Measurements from ENCODE around the gene HERC4. TPM values are rescaled to one million over a fixed set of nuclear protein-coding genes. Genes with fewer than 3 reads are reported as not detected.

The HERC4 gene
- total RNA-seq, 2 experiments from 2014 or later = 71.5 to 76.5 TPM

GRCh38 chr10:68106656-68107055 is 31.6 kb upstream of the HERC4 start:
- Mint-ChIP-seq H3K4me1 (no peaks in the 10 kb centered on the region), H3K4me3 (no peak overlapping the region), H3K27ac (no peak overlapping the region), H3K36me3 (no peaks in the 10 kb centered on the region), H3K27me3 (peaks cover 24% of the 10 kb centered on the region), H3K9me3 (no peaks in the 10 kb centered on the region)
- POLR2A ChIA-PET = interaction anchor here (0.6 kb wide), 1 partner anchor 54 kb away, joined by 3 read pairs; no protein-coding TSS in a partner anchor
- DNase-seq (no peak), ATAC-seq (ENCODE audit: low read depth) (no peak)

DNA sequence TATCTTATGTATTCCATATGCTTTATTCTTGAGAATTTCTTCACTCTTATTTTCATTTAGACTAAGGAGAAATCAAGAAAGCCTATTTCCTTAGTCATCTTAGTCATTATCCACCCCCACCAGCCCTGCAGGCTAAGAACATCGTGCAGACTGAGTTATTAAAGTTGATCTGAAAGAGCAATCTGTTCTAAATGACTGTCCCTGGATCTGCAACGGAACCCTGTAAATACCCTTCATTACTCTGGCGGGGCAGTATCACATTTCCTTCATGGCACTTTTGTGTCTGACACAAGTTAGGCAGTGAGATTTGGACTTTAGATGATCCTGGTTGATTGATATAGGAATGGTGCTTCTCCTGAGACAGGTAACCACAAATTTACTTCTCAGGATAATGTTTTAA is 30.7 kb upstream of the HERC4 start:
- H3K27ac Mint-ChIP-seq = no peak overlapping the region
- POLR2A ChIA-PET = no interaction called here
- DNase-seq (no peak), ATAC-seq (ENCODE audit: low read depth) (no peak)
- no peaks in the 10 kb centered on the region for H3K36me3 Mint-ChIP-seq
- no peaks in the 10 kb centered on the region for H3K9me3 Mint-ChIP-seq
- no peaks in the 10 kb centered on the region for H3K4me1 Mint-ChIP-seq
- H3K27me3 Mint-ChIP-seq = peaks cover 21% of the 10 kb centered on the region
- H3K4me3 Mint-ChIP-seq = no peak overlapping the region

DNA sequence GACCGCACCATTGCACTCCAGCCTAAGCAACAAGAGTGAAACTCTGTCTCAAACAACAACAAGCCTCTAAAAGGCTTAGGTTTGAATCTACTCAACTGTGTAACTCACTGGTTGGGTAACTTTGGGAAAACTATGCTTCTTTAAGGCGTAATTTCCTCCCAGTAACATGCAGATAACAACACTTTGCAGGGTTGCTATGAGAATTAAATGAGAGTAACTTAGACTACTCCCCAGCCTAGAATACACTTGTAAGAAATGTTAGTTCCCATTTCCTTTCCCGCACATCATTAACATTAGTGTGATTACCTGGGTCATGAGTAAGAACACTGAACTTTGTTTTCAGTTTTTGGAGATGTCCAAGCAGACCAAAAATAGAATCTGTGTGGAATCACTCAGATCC is 28.8 kb upstream of the HERC4 start:
- H3K4me3 Mint-ChIP-seq = no peak overlapping the region
- no peaks in the 10 kb centered on the region for H3K9me3 Mint-ChIP-seq
- no peak overlapping the region for H3K27ac Mint-ChIP-seq
- POLR2A ChIA-PET = no interaction called here
- no peaks in the 10 kb centered on the region for H3K36me3 Mint-ChIP-seq
- H3K4me1 Mint-ChIP-seq = peaks cover 6% of the 10 kb centered on the region
- DNase-seq (no peak), ATAC-seq (ENCODE audit: low read depth) (no peak)
- peaks cover 21% of the 10 kb centered on the region for H3K27me3 Mint-ChIP-seq

- H3K36me3 Mint-ChIP-seq = no peaks in the 10 kb centered on the region
Measured at GRCh38 chr10:68103261-68103878, 28.3 kb upstream of the HERC4 start.

GRCh38 chr10:68101066-68101465 is 26.0 kb upstream of the HERC4 start:
- ATAC-seq (ENCODE audit: low read depth) (no peak), DNase-seq (no peak)
- POLR2A ChIA-PET = no interaction called here
- peaks cover 17% of the 10 kb centered on the region for H3K27me3 Mint-ChIP-seq
- H3K9me3 Mint-ChIP-seq = no peaks in the 10 kb centered on the region
- H3K27ac Mint-ChIP-seq = no peak overlapping the region
- no peaks in the 10 kb centered on the region for H3K36me3 Mint-ChIP-seq
- H3K4me3 Mint-ChIP-seq = no peak overlapping the region
- peaks cover 6% of the 10 kb centered on the region for H3K4me1 Mint-ChIP-seq

More at GRCh38 chr10:68103261-68103878, 28.3 kb upstream of the HERC4 start:
- POLR2A ChIA-PET = no interaction called here
- Mint-ChIP-seq H3K27me3 (peaks cover 24% of the 10 kb centered on the region), H3K4me1 (peaks cover 6% of the 10 kb centered on the region), H3K4me3 (no peak overlapping the region), H3K9me3 (no peaks in the 10 kb centered on the region), H3K27ac (no peak overlapping the region)
- ATAC-seq (ENCODE audit: low read depth) = no peak
- DNase-seq = no peak

DNA sequence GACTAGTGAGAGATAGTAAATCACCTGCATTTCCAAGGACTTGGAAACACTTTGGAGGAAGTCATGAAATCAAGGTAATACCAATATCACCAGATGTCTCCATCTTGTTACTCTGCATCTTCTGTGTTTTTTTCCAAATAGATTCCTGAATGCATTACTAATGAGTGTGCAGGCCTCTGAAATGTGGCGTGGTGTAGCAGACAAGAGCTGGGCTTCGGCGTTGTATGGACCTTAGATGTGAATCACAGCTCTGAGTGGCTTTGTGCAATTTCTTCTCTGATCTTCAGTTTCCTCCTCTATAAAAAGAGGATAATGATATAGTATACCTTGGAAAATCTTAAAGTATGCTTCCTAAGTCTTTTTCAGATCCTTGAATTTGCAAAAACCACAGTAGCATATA is 24.7 kb upstream of the HERC4 start:
- no peak overlapping the region for H3K27ac Mint-ChIP-seq
- DNase-seq (no peak), ATAC-seq (ENCODE audit: low read depth) (no peak)
- H3K27me3 Mint-ChIP-seq = peaks cover 17% of the 10 kb centered on the region
- H3K4me1 Mint-ChIP-seq = peaks cover 6% of the 10 kb centered on the region
- H3K4me3 Mint-ChIP-seq = no peak overlapping the region
- POLR2A ChIA-PET = no interaction called here
- H3K36me3 Mint-ChIP-seq = no peaks in the 10 kb centered on the region
- H3K9me3 Mint-ChIP-seq = no peaks in the 10 kb centered on the region

DNA sequence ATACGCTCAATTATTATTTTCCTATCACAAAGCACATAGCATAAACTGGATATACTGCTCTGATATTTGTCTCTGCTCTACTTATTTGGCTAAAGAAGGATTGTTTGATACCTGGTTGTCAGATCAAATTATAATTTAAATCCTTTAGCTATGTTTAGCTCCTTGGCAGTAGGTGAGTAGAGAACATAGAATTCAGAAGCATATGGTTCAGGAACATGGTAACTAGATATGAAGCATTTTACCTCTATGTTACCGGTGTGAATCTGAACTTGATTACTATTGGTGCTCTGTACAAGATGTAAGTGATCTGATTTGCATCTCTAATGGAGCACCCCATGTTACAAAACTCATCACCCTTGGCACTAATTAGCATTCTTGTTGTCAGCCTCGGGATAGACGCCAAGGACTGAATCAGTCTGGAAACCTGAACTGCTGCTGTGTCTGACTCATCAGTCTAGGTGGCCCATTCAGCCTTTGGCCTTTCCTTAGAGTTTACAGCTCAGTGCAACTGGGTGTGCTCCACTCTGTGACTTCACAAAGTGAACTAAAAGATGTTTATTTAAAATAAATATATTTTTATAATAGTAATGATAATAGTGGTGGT is 21.9 kb upstream of the HERC4 start:
- POLR2A ChIA-PET = no interaction called here
- H3K9me3 Mint-ChIP-seq = no peaks in the 10 kb centered on the region

DNA sequence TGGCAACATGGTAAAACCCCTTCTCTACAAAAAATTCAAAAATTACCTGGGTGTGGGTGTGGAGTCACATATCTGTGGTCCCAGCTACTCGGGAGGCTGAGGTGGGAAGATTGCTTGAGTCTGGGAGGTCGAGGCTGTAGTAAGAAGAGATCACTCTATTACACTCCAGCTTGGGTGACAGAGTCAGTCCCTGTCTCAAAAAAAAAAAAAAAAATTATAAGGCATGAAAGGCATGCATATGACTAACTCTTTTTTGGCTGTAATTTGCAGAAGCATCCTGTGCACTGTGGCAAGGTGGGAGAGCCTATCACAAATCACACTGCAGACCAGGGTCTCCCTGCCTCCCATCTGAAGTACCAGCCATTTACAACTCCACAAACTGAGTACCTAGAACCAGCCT is 20.1 kb upstream of the HERC4 start:
- DNase-seq (no peak), ATAC-seq (ENCODE audit: low read depth) (no peak)
- Mint-ChIP-seq H3K27me3 (peaks cover 7% of the 10 kb centered on the region), H3K27ac (no peak overlapping the region), H3K9me3 (no peaks in the 10 kb centered on the region), H3K36me3 (no peaks in the 10 kb centered on the region), H3K4me3 (no peak overlapping the region), H3K4me1 (peaks cover 2% of the 10 kb centered on the region)
- POLR2A ChIA-PET = interaction anchor here (0.7 kb wide), 1 partner anchor 29 kb away, joined by 3 read pairs; no protein-coding TSS in a partner anchor

More for the DNA sequence above, 21.9 kb upstream of the HERC4 start:
- peaks cover 6% of the 10 kb centered on the region for H3K4me1 Mint-ChIP-seq
- no peaks in the 10 kb centered on the region for H3K36me3 Mint-ChIP-seq
- no peak for ATAC-seq (ENCODE audit: low read depth)
- peaks cover 7% of the 10 kb centered on the region for H3K27me3 Mint-ChIP-seq
- no peak overlapping the region for H3K27ac Mint-ChIP-seq
- no peak for DNase-seq
- no peak overlapping the region for H3K4me3 Mint-ChIP-seq

DNA sequence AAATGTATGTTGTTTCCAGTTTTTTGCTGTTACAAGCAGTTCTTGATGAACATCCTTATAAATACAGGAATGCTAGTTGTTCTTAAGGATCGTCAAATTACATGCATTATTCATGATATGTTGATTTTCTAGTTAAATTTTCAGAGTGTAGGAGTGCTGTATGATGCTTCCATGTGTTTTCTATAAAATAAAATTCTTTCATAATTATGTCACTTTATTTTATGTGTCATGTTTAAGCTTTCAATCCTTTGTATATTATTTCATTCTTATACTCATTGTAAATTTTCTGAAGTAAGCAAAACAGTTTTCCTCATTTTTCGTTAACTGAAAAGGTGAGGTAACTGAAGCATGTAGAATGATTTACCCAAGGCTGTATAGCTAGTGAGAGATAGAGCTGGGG is 17.4 kb upstream of the HERC4 start:
- no peak for DNase-seq
- H3K36me3 Mint-ChIP-seq = no peaks in the 10 kb centered on the region
- peaks cover 8% of the 10 kb centered on the region for H3K4me1 Mint-ChIP-seq
- POLR2A ChIA-PET = no interaction called here
- peaks cover under 1% of the 10 kb centered on the region for H3K27me3 Mint-ChIP-seq
- no peaks in the 10 kb centered on the region for H3K9me3 Mint-ChIP-seq
- no peak for ATAC-seq (ENCODE audit: low read depth)
- no peak overlapping the region for H3K4me3 Mint-ChIP-seq
- no peak overlapping the region for H3K27ac Mint-ChIP-seq

DNA sequence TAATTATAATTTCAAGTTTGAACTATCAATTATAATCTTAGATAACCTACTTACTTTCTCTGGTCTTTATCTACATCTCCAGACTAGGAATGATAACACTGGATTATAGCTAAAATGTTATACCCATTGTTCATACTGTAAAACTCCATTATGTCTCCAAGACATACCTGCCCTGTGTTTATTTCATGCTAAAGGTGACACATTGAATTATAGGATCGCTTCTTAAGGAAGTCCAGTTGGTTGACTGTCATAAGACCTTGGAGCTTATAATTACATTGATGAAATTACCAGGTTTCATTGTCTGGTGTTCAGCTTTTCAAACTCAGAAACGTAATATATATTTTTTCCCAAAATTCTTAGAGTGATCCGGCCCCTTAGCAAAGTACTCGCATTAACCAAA is 15.5 kb upstream of the HERC4 start:
- peaks cover 12% of the 10 kb centered on the region for H3K4me1 Mint-ChIP-seq
- POLR2A ChIA-PET = no interaction called here
- H3K27me3 Mint-ChIP-seq = peaks cover 3% of the 10 kb centered on the region
- ATAC-seq (ENCODE audit: low read depth) (no peak), DNase-seq (no peak)
- no peak overlapping the region for H3K4me3 Mint-ChIP-seq
- H3K27ac Mint-ChIP-seq = no peak overlapping the region
- H3K36me3 Mint-ChIP-seq = no peaks in the 10 kb centered on the region
- no peaks in the 10 kb centered on the region for H3K9me3 Mint-ChIP-seq

DNA sequence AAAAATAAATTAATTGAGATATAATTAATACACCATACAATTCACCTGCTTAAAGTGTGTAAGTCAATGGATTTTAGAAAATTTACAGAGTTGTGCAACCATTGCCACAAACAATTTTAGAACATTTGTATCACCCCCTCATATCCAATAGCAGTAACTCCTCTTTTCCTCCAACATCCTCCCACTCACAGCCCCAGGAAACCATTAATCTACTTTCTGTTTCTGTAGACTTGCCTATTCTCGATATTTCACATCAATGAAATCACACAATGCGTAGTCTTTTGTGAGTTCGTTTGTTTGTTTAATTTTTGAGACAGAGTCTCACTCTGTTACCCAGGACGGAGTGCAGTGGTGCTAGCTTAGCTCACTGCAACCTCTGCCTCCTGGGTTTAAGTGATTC is 13.7 kb upstream of the HERC4 start:
- H3K9me3 Mint-ChIP-seq = no peaks in the 10 kb centered on the region
- no peaks in the 10 kb centered on the region for H3K36me3 Mint-ChIP-seq
- ATAC-seq (ENCODE audit: low read depth) (no peak), DNase-seq (no peak)
- POLR2A ChIA-PET = interaction anchor here (1.1 kb wide), 1 partner anchor 243 kb away, joined by 3 read pairs; the partner anchor contains the start of gene HNRNPH3
- no peak overlapping the region for H3K4me3 Mint-ChIP-seq
- H3K27ac Mint-ChIP-seq = no peak overlapping the region
- H3K4me1 Mint-ChIP-seq = peaks cover 12% of the 10 kb centered on the region
- H3K27me3 Mint-ChIP-seq = peaks cover 9% of the 10 kb centered on the region

DNA sequence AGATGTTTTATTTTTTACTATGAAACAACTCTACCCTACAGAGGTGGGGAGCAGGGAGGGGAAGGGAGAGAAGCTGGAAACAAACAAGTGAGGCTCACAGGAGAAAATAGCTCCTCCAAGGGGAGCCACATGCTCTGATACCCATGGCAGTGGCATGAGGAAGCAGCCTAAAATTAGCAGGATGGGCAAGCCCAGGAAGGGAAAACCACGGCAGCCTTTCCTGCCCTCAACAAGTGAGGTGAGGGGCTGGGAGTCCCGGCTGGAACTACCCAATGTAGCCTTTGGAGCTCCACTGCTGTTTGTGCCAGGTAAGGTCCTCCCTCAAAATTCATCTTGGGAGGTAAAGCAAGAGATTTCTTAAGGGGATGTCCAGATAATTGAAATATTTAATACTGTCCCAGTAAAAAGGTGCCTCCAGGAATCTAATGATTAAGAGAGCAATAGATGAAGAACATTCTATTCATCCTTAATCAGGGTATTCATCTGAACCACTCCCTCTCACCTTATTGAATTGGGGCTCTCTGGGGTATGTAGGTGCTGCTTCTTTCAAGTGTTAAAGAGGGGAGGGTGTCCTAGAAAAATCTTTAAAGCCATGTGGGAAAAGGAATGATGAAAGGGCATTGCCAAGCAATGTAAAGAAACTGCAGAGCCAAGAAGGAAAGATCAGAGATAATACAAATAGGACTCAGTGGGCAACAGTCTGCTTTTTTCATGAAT is 12.8 kb upstream of the HERC4 start:
- Mint-ChIP-seq H3K9me3 (no peaks in the 10 kb centered on the region), H3K4me3 (no peak overlapping the region), H3K27ac (no peak overlapping the region), H3K27me3 (peaks cover 13% of the 10 kb centered on the region), H3K36me3 (no peaks in the 10 kb centered on the region), H3K4me1 (peaks cover 12% of the 10 kb centered on the region)
- ATAC-seq (ENCODE audit: low read depth) (no peak), DNase-seq (no peak)
- POLR2A ChIA-PET = interaction anchor here (1.1 kb wide), 1 partner anchor 244 kb away, joined by 3 read pairs; the partner anchor contains the start of gene HNRNPH3

DNA sequence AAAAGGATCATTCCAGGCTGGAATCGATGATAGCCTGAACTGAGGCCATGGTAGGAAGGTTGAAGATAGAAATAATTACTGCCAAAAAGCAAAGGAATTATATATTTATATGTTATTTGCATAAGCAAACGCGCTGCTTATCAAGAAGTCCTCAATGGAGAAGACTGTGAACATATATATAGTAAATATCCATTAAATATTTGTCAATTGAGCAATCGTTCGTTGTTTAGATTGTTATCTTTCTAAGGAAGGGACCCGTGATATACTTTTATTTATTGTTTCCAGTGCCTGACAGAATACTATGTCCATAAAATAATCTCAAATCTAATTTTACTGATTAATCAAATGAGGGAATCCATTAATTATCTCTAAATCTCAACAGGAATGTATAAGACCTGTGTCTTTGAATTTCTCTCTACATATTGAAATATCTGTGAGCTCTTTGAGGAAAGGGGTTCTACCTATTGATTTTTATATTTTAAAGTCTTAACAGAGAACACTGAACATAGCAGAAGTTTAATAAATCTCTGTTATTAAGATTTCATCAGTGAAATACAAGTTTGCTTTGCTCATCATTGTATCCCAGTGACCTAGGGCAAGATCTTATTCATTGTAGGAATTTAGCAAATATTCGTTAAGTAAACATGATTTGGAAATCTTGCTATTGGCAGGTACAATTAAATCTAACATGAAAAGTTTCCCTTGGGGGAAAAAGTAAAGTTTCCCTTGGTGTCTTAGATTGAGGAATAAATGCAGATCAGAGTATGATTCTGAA is 12.0 kb upstream of the HERC4 start:
- Mint-ChIP-seq H3K4me3 (no peak overlapping the region), H3K36me3 (no peaks in the 10 kb centered on the region), H3K9me3 (no peaks in the 10 kb centered on the region), H3K27me3 (peaks cover 20% of the 10 kb centered on the region), H3K27ac (no peak overlapping the region), H3K4me1 (peaks cover 12% of the 10 kb centered on the region)
- POLR2A ChIA-PET = interaction anchor here (1.1 kb wide), 1 partner anchor 245 kb away, joined by 3 read pairs; the partner anchor contains the start of gene HNRNPH3
- ATAC-seq (ENCODE audit: low read depth) = no peak
- no peak for DNase-seq
